HL-60 (cell line): ENCODE measurements around the gene ALS2CL.

Experiments
- DNase-seq, 2 experiments: peaks; one replicate each; pipeline ENCODE4 v3.0.0-alpha.2; 2010 to 2020; ENCODE audit warnings: low read depth in 1 of 2, low spot score in 1 of 2
- H3K27ac ChIP-seq: fragments of 250-450 bp; sonication (Bioruptor Pico); replicated peaks from 2 replicates; pipeline ENCODE4 v1.5.1; 2020; ENCODE audit warnings: mild to moderate bottlenecking, moderate library complexity
- H3K27me3 ChIP-seq: fragments of 250-450 bp; sonication (Bioruptor Pico); 2 replicates; pipeline ENCODE4 v1.5.1; 2021; ENCODE audit warnings: mild to moderate bottlenecking, moderate library complexity; ENCODE audit not compliant: insufficient read depth, poor library complexity, severe bottlenecking
- H3K4me3 ChIP-seq: replicated peaks from 2 replicates; pipeline ENCODE4 v1.5.1; 2011; ENCODE audit warnings: mild to moderate bottlenecking, control low read depth, low read length; ENCODE audit not compliant: insufficient read depth
- GABPA ChIP-seq: IDR thresholded peaks from 2 replicates; pipeline ENCODE4 v1.6.1; 2012; ENCODE audit warnings: low read depth
- POLR2AphosphoS5 ChIP-seq: IDR thresholded peaks from 2 replicates; pipeline ENCODE4 v1.6.1; 2012; ENCODE audit warnings: low read depth
- REST ChIP-seq: IDR thresholded peaks from 2 replicates; pipeline ENCODE4 v1.6.1; 2012; ENCODE audit warnings: low read depth; ENCODE audit not compliant: insufficient replicate concordance
- SPI1 ChIP-seq: IDR thresholded peaks from 2 replicates; pipeline ENCODE4 v1.6.1; 2012; ENCODE audit warnings: low read depth, mild to moderate bottlenecking, borderline replicate concordance
- TF ChIP-seq, protein P1 (sequence below): IDR thresholded peaks from one replicate; pipeline ENCODE4 v1.5.1; 2011; ENCODE audit warnings: low read length, control low read depth, inconsistent platforms; ENCODE audit not compliant: insufficient read depth

The ALS2CL gene

DNA sequence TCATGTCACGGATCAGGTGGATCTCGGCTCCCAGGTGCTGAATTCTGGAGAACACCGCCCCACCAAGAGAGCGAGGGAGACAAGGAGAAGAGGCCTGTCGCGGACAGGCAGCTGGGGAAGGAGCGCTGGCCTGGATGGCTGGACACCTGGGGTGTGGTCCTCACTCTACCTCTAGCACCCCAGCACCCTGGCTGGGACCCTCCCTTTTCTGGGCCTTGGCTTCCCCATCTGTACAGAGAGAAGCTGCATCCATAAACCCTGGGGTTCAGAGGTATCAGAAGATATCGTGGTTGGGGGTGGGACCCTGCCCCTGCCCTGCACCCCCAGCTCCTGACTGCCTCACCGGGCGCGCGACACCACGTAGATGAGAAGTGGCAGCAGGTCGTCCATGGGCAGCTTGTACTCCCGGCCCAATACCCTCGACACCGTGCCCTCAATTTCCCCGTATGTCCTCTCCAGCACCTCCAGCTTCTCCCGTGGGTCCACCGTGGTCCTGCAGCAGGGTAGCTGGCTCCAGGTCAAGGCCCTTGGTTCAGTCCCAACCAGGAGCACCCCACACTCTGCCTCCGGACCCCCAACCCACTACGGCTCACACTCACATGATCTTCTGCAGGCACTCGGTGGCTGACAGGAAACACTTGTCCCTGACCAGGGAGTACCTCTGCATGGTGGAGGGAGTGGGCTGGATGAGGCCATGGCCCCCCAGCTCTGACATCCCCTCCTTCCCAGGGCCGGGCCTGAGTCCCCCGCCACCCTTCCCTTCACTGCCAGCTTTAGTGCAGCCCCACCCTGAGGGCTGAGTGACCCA is 21.7 kb downstream of the ALS2CL start:
- no peaks in the 10 kb centered on the region for H3K27me3 ChIP-seq
- TF ChIP-seq POLR2AphosphoS5, result no peak
- no peak for TF ChIP-seq SPI1
- no peak for TF ChIP-seq GABPA
- TF ChIP-seq, protein P1, sequence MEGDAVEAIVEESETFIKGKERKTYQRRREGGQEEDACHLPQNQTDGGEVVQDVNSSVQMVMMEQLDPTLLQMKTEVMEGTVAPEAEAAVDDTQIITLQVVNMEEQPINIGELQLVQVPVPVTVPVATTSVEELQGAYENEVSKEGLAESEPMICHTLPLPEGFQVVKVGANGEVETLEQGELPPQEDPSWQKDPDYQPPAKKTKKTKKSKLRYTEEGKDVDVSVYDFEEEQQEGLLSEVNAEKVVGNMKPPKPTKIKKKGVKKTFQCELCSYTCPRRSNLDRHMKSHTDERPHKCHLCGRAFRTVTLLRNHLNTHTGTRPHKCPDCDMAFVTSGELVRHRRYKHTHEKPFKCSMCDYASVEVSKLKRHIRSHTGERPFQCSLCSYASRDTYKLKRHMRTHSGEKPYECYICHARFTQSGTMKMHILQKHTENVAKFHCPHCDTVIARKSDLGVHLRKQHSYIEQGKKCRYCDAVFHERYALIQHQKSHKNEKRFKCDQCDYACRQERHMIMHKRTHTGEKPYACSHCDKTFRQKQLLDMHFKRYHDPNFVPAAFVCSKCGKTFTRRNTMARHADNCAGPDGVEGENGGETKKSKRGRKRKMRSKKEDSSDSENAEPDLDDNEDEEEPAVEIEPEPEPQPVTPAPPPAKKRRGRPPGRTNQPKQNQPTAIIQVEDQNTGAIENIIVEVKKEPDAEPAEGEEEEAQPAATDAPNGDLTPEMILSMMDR, result no peak
- TF ChIP-seq REST, result no peak
- no peak overlapping the region for H3K27ac ChIP-seq
- no peak for DNase-seq
- H3K4me3 ChIP-seq, result no peak overlapping the region

DNA sequence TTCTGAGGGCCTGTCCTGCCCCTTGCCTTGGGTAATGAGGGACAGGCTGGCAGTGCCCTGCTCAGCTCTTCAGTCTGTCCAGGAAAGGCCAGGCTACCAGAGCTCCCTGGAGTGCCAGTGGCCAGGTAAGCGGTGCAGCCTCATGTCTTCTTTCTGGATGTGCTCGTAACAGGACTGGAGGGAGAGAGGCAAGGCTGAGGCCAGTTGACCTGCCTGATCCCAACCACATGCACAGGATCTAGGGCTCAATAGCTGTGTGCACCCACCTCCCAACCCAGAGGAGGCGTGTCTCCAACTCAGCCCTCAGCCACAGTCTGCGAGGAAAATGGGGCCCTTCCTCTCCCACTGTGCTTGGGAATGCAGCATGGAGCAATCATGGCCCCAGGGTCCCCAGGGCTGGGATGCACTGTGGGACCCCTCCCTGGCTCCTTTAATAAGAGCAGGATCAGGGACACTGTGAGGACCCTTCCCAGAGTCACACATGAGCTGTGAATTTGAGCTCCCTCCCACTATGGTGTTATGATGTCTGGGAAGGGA is 22.5 kb downstream of the ALS2CL start:
- DNase-seq, result no peak
- no peaks in the 10 kb centered on the region for H3K27me3 ChIP-seq
- H3K27ac ChIP-seq, result no peak overlapping the region
- TF ChIP-seq POLR2AphosphoS5, result no peak
- no peak for TF ChIP-seq REST
- no peak for TF ChIP-seq SPI1
- no peak for TF ChIP-seq GABPA
- TF ChIP-seq, protein P1, result no peak
- no peak overlapping the region for H3K4me3 ChIP-seq

GRCh38 chr3:46670000-46670890 is 23.2 kb downstream of the ALS2CL start:
- no peak for DNase-seq
- Histone ChIP-seq H3K27me3 (no peaks in the 10 kb centered on the region), H3K4me3 (no peak overlapping the region), H3K27ac (no peak overlapping the region)
- TF ChIP-seq, protein P1, result no peak
- TF ChIP-seq REST (no peak), SPI1 (no peak)
